Astrocyte of the cerebellum (primary cell): Measurements from ENCODE around the gene DENND2A.
"Not testable (repeated sequence)": the region's sequence is repeated elsewhere in the genome, so short reads cannot be mapped to it uniquely, and the experiment has no call there.

Experiments
- DNase-seq: peaks from one replicate; pipeline ENCODE4 v3.0.0-alpha.2; 2011; ENCODE audit warnings: low read depth
- H3K4me3 ChIP-seq: 2 replicates; pipeline ENCODE4 v1.5.1; 2011; ENCODE audit warnings: mild to moderate bottlenecking, low read depth, low read length, moderate library complexity
- in situ Hi-C: cut with HindIII; loops from 2 replicates; pipeline ENCODE4 v1.10.0; 2017; ENCODE audit warnings: low sequenced_read_pairs
- TF ChIP-seq, protein P1 (sequence below): IDR thresholded peaks from 2 replicates; pipeline ENCODE4 v1.5.1; 2012; ENCODE audit warnings: low read length, low read depth, moderate library complexity, mild to moderate bottlenecking; ENCODE audit errors: missing control alignments

Gene DENND2A

DNA sequence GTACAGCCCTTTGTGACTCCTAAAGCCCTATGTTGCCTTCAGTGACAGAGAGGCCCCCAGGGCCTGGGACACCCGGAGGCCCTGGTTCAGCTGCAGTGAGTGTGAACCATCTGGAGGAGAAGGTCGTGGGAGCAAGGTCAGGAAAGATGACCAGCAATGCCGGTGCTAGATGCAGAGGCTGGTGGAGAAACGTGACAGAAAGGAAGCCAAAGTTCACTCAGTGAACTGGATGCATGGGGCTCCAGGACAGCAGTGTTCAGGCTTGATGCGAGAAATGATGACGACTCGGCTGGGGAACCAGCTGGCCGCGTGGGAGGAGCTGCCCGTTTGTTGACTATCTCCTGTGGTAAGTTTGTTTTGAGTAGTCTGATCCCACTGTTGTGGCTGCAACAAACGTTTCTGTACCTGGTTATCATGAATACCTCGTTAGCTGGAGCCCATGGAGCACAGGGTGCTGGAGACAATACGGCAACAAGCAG lies 107.2 kb downstream of the DENND2A start:
- in situ Hi-C loops = no loop called here
- DNase-seq = no peak
- TF ChIP-seq, protein P1, sequence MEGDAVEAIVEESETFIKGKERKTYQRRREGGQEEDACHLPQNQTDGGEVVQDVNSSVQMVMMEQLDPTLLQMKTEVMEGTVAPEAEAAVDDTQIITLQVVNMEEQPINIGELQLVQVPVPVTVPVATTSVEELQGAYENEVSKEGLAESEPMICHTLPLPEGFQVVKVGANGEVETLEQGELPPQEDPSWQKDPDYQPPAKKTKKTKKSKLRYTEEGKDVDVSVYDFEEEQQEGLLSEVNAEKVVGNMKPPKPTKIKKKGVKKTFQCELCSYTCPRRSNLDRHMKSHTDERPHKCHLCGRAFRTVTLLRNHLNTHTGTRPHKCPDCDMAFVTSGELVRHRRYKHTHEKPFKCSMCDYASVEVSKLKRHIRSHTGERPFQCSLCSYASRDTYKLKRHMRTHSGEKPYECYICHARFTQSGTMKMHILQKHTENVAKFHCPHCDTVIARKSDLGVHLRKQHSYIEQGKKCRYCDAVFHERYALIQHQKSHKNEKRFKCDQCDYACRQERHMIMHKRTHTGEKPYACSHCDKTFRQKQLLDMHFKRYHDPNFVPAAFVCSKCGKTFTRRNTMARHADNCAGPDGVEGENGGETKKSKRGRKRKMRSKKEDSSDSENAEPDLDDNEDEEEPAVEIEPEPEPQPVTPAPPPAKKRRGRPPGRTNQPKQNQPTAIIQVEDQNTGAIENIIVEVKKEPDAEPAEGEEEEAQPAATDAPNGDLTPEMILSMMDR = no peak
- H3K4me3 ChIP-seq = no peak overlapping the region

DNA sequence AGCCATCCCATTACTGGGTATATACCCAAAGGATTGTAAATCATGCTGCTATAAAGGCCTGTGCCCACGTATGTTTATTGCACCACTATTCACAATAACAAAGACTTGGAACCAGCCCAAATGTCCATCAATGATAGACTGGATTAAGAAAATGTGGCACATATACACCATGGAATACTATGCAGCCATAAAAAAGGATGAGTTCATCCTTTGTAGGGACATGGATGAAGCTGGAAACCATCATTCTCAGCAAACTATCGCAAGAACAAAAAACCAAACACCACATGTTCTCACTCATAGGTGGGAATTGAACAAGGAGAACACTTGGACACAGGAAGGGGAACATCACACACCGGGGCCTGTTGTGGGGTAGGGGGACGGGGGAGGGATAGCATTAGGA lies 111.2 kb downstream of the DENND2A start:
- in situ Hi-C loops, DNase-seq, H3K4me3 ChIP-seq: not testable (repeated sequence)

DNA sequence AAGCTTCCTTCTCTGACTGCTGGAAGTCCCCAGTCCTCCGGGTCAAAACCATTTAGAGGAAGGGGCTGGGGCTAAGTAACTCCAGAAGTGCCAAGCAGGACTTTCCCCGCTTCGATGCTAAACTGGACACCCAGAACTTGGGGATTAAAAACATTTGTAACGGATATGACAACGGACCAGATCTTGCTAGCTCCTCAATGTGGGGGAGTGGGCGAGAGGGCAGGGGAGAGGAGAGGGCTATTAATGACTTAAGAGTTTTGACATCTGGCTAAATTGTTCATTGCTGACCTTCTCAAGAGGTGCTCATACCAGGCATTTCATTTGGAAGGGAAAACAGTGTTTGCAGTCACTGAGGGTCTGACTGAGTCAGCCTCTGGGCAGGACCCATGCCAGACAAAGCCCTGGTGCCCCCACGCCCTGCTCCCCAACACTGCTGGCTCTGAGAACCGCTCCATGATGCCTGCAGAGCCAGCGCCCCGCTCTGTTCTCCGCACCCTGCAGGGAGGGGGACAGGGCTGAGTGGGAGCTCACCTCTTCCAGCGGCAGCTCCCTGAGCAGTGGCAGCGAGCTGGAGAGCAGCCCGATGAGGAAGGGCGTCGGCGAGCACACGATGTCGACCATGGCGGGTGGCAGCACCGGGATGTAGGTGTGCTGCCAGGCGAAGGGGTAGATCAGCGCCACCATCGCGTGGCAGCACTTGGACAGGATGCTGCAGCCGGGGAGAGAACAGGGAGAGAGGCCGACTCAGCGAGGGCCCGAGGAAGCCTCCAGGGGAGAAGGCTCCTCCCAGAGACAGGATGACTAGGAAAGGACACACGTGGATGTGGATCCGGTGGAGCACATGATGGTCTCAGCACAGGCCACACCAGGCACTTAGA lies 113.6 kb downstream of the DENND2A start:
- no peak for DNase-seq
- TF ChIP-seq, protein P1 = no peak
- H3K4me3 ChIP-seq = no peak overlapping the region
- in situ Hi-C loops = no loop called here

DNA sequence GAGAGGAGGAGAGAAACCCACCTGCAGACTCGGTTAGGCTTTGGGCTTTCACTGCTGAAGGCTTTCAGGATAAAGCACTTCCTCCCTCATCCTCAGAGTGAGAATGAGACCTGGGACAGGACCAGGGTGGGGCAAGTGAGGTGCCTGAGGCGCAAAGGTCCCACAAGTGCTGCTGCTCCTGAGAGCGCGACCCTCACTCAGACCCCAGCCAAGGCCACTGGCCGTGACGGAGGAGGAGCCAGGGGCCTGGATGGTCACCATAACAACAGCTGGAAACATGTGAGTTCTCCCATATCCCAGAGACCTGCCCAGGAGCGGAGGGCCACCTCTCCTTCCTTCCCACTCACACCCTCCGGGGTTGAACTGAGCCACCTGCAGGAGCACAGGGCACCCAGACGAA lies 114.4 kb downstream of the DENND2A start:
- no peak overlapping the region for H3K4me3 ChIP-seq
- TF ChIP-seq, protein P1 = no peak
- in situ Hi-C loops = no loop called here
- no peak for DNase-seq

DNA sequence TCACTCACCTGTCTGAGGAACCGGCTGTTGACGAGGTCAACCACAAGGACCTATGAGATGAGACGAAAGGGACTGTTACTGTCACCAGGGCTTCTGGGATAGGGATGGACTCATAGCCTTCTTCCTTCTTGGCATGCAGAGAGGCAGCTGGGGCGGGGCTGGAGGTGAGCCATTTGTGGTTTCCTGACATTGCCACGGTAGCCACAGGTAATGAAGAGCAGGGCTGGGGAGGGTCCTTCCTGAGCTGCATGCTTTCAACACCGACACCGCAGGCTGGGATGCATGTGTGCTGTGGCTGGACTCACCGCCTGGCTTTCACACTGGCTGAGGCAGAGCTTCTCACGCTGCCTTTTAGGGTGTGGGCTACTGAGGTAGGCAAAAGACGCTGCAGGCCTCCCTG lies 114.9 kb downstream of the DENND2A start:
- no peak for DNase-seq
- in situ Hi-C loops = no loop called here
- TF ChIP-seq, protein P1 = no peak
- H3K4me3 ChIP-seq = no peak overlapping the region

DNA sequence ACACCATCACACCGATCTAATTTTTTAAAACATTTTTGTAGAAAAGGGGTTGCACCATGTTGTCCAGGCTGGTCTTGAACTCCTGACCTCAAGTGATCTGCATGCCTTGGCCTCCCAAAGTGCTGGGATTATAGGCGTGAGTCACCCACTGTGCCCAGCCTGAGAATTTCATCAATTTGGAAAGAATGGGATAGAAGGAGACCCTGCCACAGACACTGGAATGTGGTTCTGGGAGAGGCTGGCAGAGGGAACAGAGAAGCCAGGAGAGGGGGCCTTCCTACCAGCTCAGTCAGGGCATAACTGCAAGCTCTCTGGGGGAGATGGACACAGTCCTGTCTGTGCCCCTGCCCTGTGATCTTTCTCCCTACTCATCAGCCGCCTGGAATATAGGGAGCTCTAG lies 119.2 kb downstream of the DENND2A start:
- TF ChIP-seq, protein P1 = no peak
- H3K4me3 ChIP-seq = no peak overlapping the region
- no peak for DNase-seq
- in situ Hi-C loops = no loop called here

DNA sequence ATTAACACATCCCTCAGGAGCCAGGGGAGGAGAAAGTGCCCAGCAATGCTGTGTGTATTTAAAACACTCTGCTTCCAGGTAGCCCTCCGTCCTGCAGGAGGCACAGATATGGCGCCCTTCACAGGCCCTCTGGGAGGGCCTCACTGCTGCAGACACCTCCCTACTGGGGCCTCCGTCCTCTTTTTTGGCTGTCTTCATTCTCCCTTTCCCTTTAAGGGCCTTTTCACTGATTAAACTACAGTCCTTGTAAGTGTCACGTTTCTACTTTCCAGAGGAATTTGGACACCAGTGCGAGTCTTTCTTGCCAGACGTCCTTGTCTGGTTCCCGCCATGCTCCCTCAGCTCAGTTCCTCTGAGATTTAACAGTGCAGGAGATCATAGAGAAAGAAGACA lies 121.6 kb downstream of the DENND2A start:
- in situ Hi-C loops = no loop called here
- TF ChIP-seq, protein P1 = no peak
- no peak overlapping the region for H3K4me3 ChIP-seq
- no peak for DNase-seq
